OCI-M1 (cell line): ENCODE results near the gene MUC2.

Experiments
- DNase-seq: peaks from one replicate; lab custom pipeline; 2025; lab: John Stamatoyannopoulos, UW

The MUC2 gene

DNA sequence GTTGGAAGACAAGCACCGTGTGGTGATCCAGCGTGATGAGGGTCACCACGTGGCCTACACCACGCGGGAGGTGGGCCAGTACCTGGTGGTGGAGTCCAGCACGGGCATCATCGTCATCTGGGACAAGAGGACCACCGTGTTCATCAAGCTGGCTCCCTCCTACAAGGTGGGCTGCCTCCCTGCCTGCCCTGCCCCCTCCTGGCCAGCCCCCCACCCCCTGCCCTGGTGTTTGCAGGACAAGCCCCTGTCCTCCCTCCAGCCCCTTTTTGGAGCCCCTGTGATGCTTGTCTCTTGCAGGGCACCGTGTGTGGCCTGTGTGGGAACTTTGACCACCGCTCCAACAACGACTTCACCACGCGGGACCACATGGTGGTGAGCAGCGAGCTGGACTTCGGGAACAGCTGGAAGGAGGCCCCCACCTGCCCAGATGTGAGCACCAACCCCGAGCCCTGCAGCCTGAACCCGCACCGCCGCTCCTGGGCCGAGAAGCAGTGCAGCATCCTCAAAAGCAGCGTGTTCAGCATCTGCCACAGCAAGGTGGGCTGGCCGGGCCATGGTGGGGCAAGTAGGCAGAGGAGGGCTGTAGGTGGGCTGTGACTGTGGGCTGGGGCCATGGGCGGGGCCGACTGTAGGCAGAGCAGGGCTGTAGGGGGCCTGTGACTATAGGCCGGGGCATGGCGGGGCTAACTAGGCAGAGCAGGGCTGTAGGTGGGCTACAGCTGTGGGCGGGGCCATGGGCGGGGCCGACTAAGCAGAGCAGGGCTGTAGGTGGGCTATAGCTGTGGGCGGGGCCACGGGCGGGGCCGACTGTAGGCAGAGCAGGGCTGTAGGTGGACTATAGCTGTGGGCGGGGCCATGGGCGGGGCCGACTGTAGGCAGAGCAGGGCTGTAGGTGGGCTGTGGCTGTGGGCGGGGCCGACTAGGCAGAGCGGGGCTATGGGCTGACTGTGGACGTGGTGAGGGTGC, 13.6 kb downstream of the MUC2 start:
- no peak for DNase-seq

GRCh38 chr11:1088927-1089737, 14.5 kb downstream of the MUC2 start:
- DNase-seq = no peak

DNA sequence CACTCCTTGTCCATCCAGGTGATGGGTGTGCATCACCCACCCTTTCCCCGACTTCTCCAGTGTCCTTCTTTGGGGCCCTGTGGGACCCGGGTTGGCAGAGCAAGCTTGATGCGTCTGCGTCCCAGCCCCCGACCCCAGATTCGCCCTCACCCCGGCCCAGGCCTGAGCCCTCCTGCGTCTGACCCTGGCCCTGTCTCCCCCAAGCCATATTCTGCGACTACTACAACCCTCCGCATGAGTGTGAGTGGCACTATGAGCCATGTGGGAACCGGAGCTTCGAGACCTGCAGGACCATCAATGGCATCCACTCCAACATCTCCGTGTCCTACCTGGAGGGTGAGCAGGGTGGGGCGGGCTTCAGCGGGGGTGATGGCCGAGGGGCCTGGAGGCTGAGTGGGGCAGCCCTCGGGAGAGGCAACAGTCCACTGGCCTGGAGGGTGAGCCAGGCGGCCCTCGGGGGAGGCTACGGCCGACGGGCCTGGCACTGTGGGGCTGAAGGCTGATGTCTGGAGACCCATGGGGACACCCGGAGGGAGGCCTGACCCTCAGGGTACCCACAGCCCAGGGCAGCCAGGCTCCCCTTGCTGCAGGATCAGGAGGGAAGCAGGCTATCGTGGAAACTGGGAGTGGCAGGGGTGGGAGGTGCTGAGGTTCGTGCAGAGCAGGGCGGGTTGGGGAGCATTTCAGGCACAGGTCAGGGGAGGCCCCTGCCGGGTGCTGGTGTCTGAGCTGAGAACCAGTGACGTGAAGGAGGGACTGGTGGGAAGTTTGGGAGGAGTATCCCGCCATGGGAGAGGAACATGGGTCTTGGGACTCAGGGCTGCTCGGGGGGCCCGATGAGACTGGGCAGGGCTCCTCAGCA, 15.3 kb downstream of the MUC2 start:
- DNase-seq = no peak

GRCh38 chr11:1090600-1091331, 16.1 kb downstream of the MUC2 start:
- no peak for DNase-seq

GRCh38 chr11:1091332-1092083, 16.8 kb downstream of the MUC2 start:
- DNase-seq = no peak

DNA sequence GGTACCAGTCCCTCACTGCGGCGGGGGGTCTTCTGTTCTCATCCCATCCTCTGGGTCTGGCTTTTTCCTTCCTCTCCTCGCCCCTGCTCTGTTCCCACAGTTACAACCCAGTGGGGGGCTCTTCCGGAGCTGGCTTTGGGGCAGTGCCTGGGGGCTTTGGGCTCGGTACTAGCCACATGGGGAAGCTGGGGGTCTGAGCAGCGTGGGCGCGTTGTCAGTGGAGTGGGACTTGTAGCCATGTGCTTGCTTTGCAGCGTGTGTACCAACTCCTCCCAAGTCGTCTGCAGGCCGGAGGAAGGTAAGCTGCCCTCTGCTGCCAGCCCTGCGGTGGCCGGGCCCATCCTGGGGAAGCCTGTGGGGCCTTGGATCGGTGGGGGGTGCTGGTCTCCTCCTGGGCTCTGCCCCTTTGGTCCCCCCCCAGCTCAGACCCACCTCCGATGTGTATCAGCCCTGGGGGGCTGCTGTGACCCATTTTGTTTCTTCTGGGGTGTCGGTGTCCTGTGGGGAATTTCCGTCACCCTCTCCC, 17.5 kb downstream of the MUC2 start:
- no peak for DNase-seq

DNA sequence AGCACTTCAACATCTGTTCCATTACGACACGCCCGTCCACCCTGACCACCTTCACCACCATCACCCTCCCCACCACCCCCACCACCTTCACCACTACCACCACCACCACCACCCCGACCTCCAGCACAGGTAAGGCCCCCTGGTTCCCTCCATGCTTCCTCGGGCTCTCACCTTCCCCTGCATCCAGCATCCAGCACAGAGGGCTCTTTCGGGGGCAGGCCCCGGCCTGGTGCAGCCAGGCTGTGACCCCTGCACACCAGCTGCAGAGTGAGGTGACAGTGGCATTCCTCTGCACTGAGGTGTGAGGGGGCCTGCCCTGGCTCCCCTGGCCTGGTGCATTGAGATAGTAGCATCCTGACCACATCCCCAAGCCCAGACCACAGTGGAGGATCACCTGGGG, 18.2 kb downstream of the MUC2 start:
- DNase-seq = no peak

DNA sequence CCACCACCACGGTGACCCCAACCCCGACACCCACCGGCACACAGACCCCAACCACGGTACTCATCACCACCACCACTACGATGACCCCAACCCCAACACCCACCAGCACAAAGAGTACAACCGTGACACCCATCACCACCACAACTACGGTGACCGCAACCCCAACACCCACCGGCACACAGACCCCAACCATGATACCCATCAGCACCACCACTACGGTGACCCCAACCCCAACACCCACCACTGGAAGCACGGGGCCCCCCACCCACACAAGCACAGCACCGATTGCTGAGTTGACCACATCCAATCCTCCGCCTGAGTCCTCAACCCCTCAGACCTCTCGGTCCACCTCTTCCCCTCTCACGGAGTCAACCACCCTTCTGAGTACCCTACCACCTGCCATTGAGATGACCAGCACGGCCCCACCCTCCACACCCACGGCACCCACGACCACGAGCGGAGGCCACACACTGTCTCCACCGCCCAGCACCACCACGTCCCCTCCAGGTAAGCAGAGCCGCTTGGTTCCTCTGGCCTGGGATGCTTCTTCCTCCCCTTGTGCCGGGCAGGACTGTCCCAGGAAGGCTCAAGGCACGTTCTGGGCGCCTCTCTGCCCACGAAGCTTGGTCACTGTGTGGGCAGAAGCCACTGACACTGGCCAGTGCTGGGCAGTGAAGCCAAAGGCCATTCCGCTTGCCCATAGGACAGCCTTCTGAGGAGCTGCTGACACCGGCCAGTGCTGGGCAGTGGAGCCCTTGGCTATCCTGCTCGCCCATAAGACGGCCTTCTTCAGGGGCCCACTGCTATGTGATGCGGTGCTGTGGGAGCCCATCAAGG, 25.1 kb downstream of the MUC2 start:
- DNase-seq = no peak

GRCh38 chr11:1100417-1101245, 26.0 kb downstream of the MUC2 start:
- DNase-seq = no peak

DNA sequence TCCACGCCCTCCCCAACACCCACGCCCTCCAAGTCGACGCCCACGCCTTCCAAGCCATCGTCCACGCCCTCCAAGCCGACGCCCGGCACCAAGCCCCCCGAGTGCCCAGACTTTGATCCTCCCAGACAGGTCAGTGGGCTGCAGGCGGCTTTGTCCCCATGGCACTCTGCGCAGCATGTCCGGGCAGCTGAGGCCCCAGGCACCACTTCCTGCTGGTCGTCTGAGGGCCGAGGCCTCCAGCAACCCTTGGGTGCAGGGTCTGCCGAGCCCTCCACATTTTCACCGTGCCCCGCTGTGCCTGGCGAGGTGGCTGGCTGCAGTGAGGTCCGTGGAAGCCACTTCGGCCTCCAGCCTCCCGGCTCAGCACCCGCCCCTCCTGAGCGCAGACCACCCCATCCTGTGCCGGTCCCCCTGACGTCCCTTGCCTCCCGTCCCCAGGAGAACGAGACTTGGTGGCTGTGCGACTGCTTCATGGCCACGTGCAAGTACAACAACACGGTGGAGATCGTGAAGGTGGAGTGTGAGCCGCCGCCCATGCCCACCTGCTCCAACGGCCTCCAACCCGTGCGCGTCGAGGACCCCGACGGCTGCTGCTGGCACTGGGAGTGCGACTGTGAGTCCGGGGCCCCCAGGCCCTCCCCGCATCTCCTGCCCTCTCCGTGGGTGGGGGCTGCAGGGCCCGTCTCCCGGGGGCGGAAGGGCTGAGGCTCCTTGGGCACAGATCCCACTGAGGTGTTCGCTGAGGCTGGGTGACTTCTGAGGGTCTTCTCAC, 26.8 kb downstream of the MUC2 start:
- DNase-seq = no peak

- DNase-seq = no peak
Observed at GRCh38 chr11:1102221-1102971, 27.7 kb downstream of the MUC2 start.

DNA sequence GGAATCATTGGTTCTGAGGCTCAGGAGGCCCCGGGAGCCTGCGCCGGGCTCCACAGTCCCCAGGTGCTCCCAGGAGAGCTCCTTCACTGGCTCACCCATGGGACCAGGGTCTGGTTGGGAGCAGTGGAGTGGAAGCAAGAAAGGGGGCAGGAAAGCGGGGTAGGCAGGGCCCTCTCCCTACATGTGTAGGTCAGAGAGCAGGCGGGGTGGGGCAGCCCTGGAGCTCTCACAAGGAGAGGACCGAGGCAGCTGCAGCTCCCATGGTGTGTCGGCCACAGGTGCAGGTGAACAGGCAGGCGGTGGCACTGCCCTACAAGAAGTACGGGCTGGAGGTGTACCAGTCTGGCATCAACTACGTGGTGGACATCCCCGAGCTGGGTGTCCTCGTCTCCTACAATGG, 28.3 kb downstream of the MUC2 start:
- DNase-seq = no peak

DNA sequence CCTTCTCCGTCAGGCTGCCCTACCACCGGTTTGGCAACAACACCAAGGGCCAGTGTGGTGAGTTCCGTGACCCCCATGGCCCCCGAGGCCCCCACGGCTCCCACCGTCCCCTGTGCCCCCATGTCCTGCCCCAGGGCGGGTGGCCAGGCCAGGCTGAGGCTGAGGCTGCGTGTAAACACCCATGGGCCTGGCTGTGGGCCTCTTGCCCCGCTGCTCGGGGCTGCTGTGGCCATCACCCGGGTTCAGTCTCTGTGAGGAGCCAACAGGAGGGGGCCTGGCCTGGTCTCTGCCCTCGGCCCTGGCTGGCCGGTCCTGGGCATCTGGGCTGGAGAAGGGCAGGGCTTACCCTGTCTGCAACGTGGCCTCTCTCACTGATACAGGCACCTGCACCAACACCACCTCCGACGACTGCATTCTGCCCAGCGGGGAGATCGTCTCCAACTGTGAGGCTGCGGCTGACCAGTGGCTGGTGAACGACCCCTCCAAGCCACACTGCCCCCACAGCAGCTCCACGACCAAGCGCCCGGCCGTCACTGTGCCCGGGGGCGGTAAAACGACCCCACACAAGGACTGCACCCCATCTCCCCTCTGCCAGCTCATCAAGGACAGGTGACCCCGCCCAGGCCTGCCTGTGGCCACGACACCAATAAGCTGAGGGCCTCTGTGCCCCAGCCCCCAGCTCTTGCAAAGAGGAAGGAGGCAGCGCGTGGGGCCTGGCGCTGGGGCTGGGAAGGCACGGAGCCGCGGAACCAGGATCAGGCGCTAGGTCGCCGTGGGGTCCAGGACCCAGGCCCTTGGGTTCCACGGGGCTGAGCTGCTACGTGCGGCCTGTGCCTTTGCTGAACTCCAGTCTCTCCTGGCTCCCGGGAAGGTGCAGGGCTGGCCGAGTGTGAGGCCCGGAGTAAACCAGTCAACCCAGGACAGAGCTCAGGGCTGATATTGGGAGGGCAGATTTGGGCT, 29.0 kb downstream of the MUC2 start:
- no peak for DNase-seq

- DNase-seq = no peak
Observed at GRCh38 chr11:1104411-1105182, 29.9 kb downstream of the MUC2 start.

- no peak for DNase-seq
Observed at GRCh38 chr11:1105183-1105565, 30.5 kb downstream of the MUC2 start.
